Gastroesophageal sphincter (tissue), 4 donors: ENCODE data around the gene C3AR1. TPM values are rescaled to one million over a fixed set of nuclear protein-coding genes. Genes with fewer than 3 reads are reported as not detected.

ENCODE experiments used
- ATAC-seq: fragments of 150-250 bp; one replicate; pipeline ENCODE4 v1.9.1; 2016; ENCODE audit warnings: mild to moderate bottlenecking, moderate library complexity
- H3K27ac ChIP-seq, 4 donors: fragments of 200-600 bp; sonication (generic) in 3 of 4; 1 replicate in 3 of 4; 2 replicates in 1 of 4; pipeline ENCODE4 v1.5.1; 2016 to 2019
- H3K27me3 ChIP-seq: fragments of 200-600 bp; sonication (generic); one replicate; pipeline ENCODE4 v1.5.1; 2019
- H3K36me3 ChIP-seq, 2 donors: fragments of 200-600 bp; sonication (generic); one replicate each; pipeline ENCODE4 v1.5.1; 2019; ENCODE audit warnings: control low read depth in 1 of 2
- H3K4me1 ChIP-seq, 3 donors: fragments of 200-600 bp; sonication (generic); 1 replicate in 2 of 3; 2 replicates in 1 of 3; pipeline ENCODE4 v1.5.1; 2016 to 2019; ENCODE audit warnings: control low read depth in 2 of 3
- H3K4me3 ChIP-seq, 2 donors: fragments of 200-600 bp; sonication (generic); one replicate each; pipeline ENCODE4 v1.5.1; 2019; ENCODE audit warnings: mild to moderate bottlenecking in 1 of 2, moderate library complexity in 1 of 2
- H3K9me3 ChIP-seq, 3 donors: fragments of 200-600 bp; sonication (generic); one replicate each; pipeline ENCODE4 v1.5.1; 2017 to 2019; ENCODE audit warnings: control low read depth in 2 of 3
- CTCF ChIP-seq, 4 experiments: fragments of 200-600 bp in 2 of 4; fragments of 450-650 bp in 2 of 4; sonication (generic) in 1 of 4; IDR thresholded peaks; one replicate each; pipeline ENCODE4 v1.5.1; 2017 to 2019; ENCODE audit warnings: antibody characterized with exemption in 4 of 4, mild to moderate bottlenecking in 2 of 4, moderate library complexity in 2 of 4
- EP300 ChIP-seq: sonication (generic); formaldehyde crosslinking; IDR thresholded peaks from one replicate; pipeline ENCODE4 v1.6.1; 2017; ENCODE audit warnings: antibody characterized with exemption, mild to moderate bottlenecking
- POLR2A ChIP-seq, 2 donors: fragments of 450-650 bp; IDR thresholded peaks; one replicate each; pipeline ENCODE4 v1.6.1; 2017; ENCODE audit warnings: antibody characterized with exemption in 2 of 2, mild to moderate bottlenecking in 2 of 2, moderate library complexity in 1 of 2
- POLR2AphosphoS5 ChIP-seq: sonication (generic); formaldehyde crosslinking; IDR thresholded peaks from one replicate; pipeline ENCODE4 v1.6.1; 2017; ENCODE audit warnings: antibody characterized with exemption
- WGBS, 2 donors: methylation state at CpG; one replicate each; pipeline ENCODE4 v1.1.5; 2018; ENCODE audit warnings: low coverage in 1 of 2; 5-methylcytosine and 5-hydroxymethylcytosine counted together
- total RNA-seq, 4 donors: library from RNA; depleted of rRNA; stranded (reverse); fragments of >200 nt; gene quantifications; one replicate each; pipeline ENCODE4 v1.1.0, GENCODE V29; 2016

C3AR1 gene
- total RNA-seq, 4 donors from 2014 or later, result 1.6 to 16.7 (median 7.6) TPM

DNA sequence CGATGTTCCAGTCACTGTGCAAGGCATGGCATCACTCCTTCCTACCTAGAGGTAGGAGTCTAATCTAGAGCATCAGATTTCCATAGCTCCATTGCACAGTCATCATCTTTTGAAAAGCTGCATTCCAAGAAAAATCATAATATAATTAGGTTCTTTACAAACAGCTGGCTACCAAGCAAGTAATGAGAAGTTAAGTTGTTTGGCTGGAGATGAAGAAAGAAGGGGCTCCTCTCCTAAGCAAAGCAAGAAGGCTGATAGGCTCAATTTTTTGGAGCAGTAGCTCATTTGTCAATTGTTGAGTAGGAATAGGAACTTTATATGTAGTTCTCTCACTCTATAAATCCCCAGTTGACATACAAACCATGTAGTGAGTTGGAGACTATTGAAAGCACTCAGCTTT is 25.4 kb downstream of the C3AR1 start:
- no peak for ATAC-seq

GRCh38 chr12:8038659-8039114 is 27.5 kb downstream of the C3AR1 start:
- ATAC-seq, result peak; percentile 81
- H3K27me3 ChIP-seq, result no peaks in the 10 kb centered on the region
- H3K27ac ChIP-seq, result peak overlapping the region in 3 of 4 donors; percentile 98 to 100 (median 99)
- H3K36me3 ChIP-seq, result peaks cover 4 to 43% of the 10 kb centered on the region in 2 donors
- peaks cover 17 to 62% (median 47%) of the 10 kb centered on the region in 3 donors for H3K4me1 ChIP-seq
- H3K4me3 ChIP-seq, result peak overlapping the region in 1 of 2 donors; percentile 27
- no peak for TF ChIP-seq CTCF (IDR thresholded peaks at IDR 0.05)
- TF ChIP-seq POLR2A (IDR thresholded peaks at IDR 0.05), result no peak
- TF ChIP-seq EP300, result no peak
- peak; percentile 63 for TF ChIP-seq POLR2AphosphoS5
- no peaks in the 10 kb centered on the region for H3K9me3 ChIP-seq
- WGBS, 2 donors, result 0% methylated on average over 6 of the region's 13 CpGs; no CpG with 5 or more reads in 1 of the 2 donors

More for the DNA sequence above, 25.4 kb downstream of the C3AR1 start:
- Histone ChIP-seq H3K27ac (no peak overlapping the region), H3K4me3 (no peak overlapping the region), H3K36me3 (peaks cover 4 to 64% of the 10 kb centered on the region in 2 donors), H3K4me1 (peaks cover 17 to 44% (median 32%) of the 10 kb centered on the region in 3 donors), H3K9me3 (no peaks in the 10 kb centered on the region), H3K27me3 (no peaks in the 10 kb centered on the region)
- TF ChIP-seq POLR2A (IDR thresholded peaks at IDR 0.05), result no peak
- TF ChIP-seq CTCF (IDR thresholded peaks at IDR 0.05), result no peak
- no peak for TF ChIP-seq EP300
- no peak for TF ChIP-seq POLR2AphosphoS5
- WGBS, 2 donors, result 71% methylated on average over 1 of the region's 1 CpG; no CpG with 5 or more reads in 1 of the 2 donors

GRCh38 chr12:8037947-8038346 is 28.2 kb downstream of the C3AR1 start:
- peaks cover 4 to 35% of the 10 kb centered on the region in 2 donors for H3K36me3 ChIP-seq

DNA sequence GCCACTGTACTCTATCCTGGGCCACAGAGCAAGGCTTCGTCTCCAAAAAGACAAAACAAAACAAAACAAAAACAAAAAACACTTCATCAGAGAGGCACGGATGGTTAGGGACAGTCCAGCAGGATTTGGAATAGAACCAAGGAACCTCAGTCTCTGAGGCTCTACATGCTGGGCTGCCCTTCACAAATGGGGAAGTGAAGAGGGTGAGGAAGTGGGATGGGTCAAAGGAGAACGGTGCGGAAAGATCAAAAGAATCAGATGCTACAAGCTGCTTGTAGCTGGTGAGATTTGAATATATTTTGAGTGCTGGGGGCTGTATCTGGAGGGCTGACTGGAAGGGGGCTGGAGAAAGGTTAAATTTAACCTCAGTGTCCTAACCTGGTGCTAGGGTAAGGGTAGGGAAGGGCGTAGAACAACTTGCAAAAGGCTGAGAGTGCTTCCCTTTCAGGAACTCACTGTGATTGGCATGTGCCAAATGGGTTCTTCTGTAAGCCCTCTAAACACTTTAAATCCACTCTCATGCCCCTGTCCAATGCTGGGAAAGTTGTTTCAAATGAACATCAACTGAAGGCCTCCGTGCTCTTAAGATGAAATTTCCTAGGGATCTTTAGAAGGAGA is 29.0 kb downstream of the C3AR1 start:
- 31% methylated on average over 3 to 6 of the region's 6 CpGs for WGBS, 2 donors
- peaks cover 17 to 66% (median 48%) of the 10 kb centered on the region in 3 donors for H3K4me1 ChIP-seq

More at GRCh38 chr12:8037947-8038346, 28.2 kb downstream of the C3AR1 start:
- H3K9me3 ChIP-seq, result no peaks in the 10 kb centered on the region
- H3K4me3 ChIP-seq, result peak overlapping the region in 1 of 2 donors; percentile 27
- peaks cover 17 to 66% (median 48%) of the 10 kb centered on the region in 3 donors for H3K4me1 ChIP-seq
- no peaks in the 10 kb centered on the region for H3K27me3 ChIP-seq
- TF ChIP-seq POLR2A (IDR thresholded peaks at IDR 0.05), result no peak
- TF ChIP-seq CTCF (IDR thresholded peaks at IDR 0.05), result no peak
- TF ChIP-seq EP300, result no peak
- TF ChIP-seq POLR2AphosphoS5, result no peak
- no peak for ATAC-seq
- 41% methylated on average over 4 to 5 of the region's 6 CpGs for WGBS, 2 donors
- peak overlapping the region in 3 of 4 donors; percentile 98 to 100 (median 99) for H3K27ac ChIP-seq

More for the DNA sequence above, 29.0 kb downstream of the C3AR1 start:
- Histone ChIP-seq H3K27me3 (no peaks in the 10 kb centered on the region), H3K27ac (peak overlapping the region; percentile 32 to 100 (median 98)), H3K36me3 (peaks cover 0 to 27% of the 10 kb centered on the region in 2 donors), H3K9me3 (no peaks in the 10 kb centered on the region), H3K4me3 (peak overlapping the region in 1 of 2 donors; percentile 9)
- ATAC-seq, result no peak
- TF ChIP-seq EP300, result no peak
- TF ChIP-seq CTCF (IDR thresholded peaks at IDR 0.05), result no peak
- TF ChIP-seq POLR2AphosphoS5, result no peak
- no peak for TF ChIP-seq POLR2A (IDR thresholded peaks at IDR 0.05)
